ENCODE measurements around the gene GNB1. TPM values are rescaled to one million over a fixed set of nuclear protein-coding genes. Genes with fewer than 3 reads are reported as not detected.
A peak's percentile ranks its signal among the peaks of the same experiment; 100 is the strongest.

Gene GNB1
- polyA plus RNA-seq, 3 donors: 41.9 to 357 (median 111) TPM

GRCh38 chr1:1804301-1804700 lies 86.6 kb downstream of the GNB1 start:
- TF ChIP-seq CTCF (IDR thresholded peaks at IDR 0.05): no peak
- Histone ChIP-seq H3K9me3 (replicated peaks in 1 of 2; ENCODE audit: control insufficient read depth in 1 of 2, insufficient read depth in 1 of 2, low read length in 2 of 2) (no peaks in the 10 kb centered on the region), H2AFZ (ENCODE audit: insufficient read depth, low read depth, low read length, poor library complexity, severe bottlenecking) (no peak overlapping the region), H3K9ac (ENCODE audit: insufficient read depth, low read length, poor library complexity, severe bottlenecking) (no peak overlapping the region), H3K4me3 (replicated peaks in 1 of 3; ENCODE audit: low read depth in 2 of 3, low read length in 3 of 3) (no peak overlapping the region), H4K20me1 (ENCODE audit: insufficient read depth, low read length) (peaks cover 97% of the 10 kb centered on the region), H3K27me3 (ENCODE audit: control insufficient read depth in 2 of 2, insufficient read depth in 2 of 2, low read length in 2 of 2) (no peaks in the 10 kb centered on the region), H3K4me1 (ENCODE audit: control insufficient read depth in 1 of 2, insufficient read depth in 2 of 2, low read length in 2 of 2) (no peaks in the 10 kb centered on the region), H3K27ac (ENCODE audit: low read depth in 1 of 2, low read length in 2 of 2) (peak overlapping the region in 1 of 2 donors; percentile 9), H3K79me2 (ENCODE audit: insufficient read depth, low read length) (peaks cover 93% of the 10 kb centered on the region), H3K36me3 (replicated peaks in 1 of 2; ENCODE audit: control insufficient read depth in 1 of 2, insufficient read depth in 2 of 2, low read length in 2 of 2) (peaks cover 72 to 98% of the 10 kb centered on the region in 2 donors), H3K4me2 (replicated peaks; ENCODE audit: extremely low read depth, low read length, poor library complexity, severe bottlenecking) (no peak overlapping the region)
- intact Hi-C loops (cut with micrococcal nuclease): no loop called here
- Mint-ChIP-seq H3K27me3 (ENCODE audit: low read depth in 3 of 3) (no peaks in the 10 kb centered on the region), H3K4me1 (no peaks in the 10 kb centered on the region), H3K4me3 (no peak overlapping the region), H3K9me3 (no peaks in the 10 kb centered on the region), H3K36me3 (peaks cover 55 to 89% of the 10 kb centered on the region in 2 donors), H3K27ac (peak overlapping the region in 4 of 7 donors; percentile 21 to 48 (median 41))
- WGBS (ENCODE audit: insufficient coverage): 99% methylated on average over 8 of the region's 8 CpGs
- DNase-seq: no peak

GRCh38 chr1:1802871-1803270 lies 88.0 kb downstream of the GNB1 start:
- Histone ChIP-seq H3K4me1 (ENCODE audit: control insufficient read depth in 1 of 2, insufficient read depth in 2 of 2, low read length in 2 of 2) (peaks cover 0 to 6% of the 10 kb centered on the region in 2 donors), H3K4me2 (replicated peaks; ENCODE audit: extremely low read depth, low read length, poor library complexity, severe bottlenecking) (no peak overlapping the region), H3K27me3 (ENCODE audit: control insufficient read depth in 2 of 2, insufficient read depth in 2 of 2, low read length in 2 of 2) (no peaks in the 10 kb centered on the region), H3K27ac (ENCODE audit: low read depth in 1 of 2, low read length in 2 of 2) (peak overlapping the region in 1 of 2 donors; percentile 49), H3K4me3 (replicated peaks in 1 of 3; ENCODE audit: low read depth in 2 of 3, low read length in 3 of 3) (no peak overlapping the region), H3K36me3 (replicated peaks in 1 of 2; ENCODE audit: control insufficient read depth in 1 of 2, insufficient read depth in 2 of 2, low read length in 2 of 2) (peaks cover 74 to 97% of the 10 kb centered on the region in 2 donors), H4K20me1 (ENCODE audit: insufficient read depth, low read length) (peaks cover 97% of the 10 kb centered on the region), H3K9ac (ENCODE audit: insufficient read depth, low read length, poor library complexity, severe bottlenecking) (no peak overlapping the region), H3K9me3 (replicated peaks in 1 of 2; ENCODE audit: control insufficient read depth in 1 of 2, insufficient read depth in 1 of 2, low read length in 2 of 2) (no peaks in the 10 kb centered on the region), H2AFZ (ENCODE audit: insufficient read depth, low read depth, low read length, poor library complexity, severe bottlenecking) (no peak overlapping the region), H3K79me2 (ENCODE audit: insufficient read depth, low read length) (peaks cover 93% of the 10 kb centered on the region)
- DNase-seq: no peak
- no peaks in the 10 kb centered on the region for H3K9me3 Mint-ChIP-seq
- H3K4me3 Mint-ChIP-seq: no peak overlapping the region
- H3K27ac Mint-ChIP-seq: peak overlapping the region in 1 of 7 donors; percentile 48
- WGBS (ENCODE audit: insufficient coverage): no CpG with 5 or more reads among the region's 1 CpG
- H3K27me3 Mint-ChIP-seq (ENCODE audit: low read depth in 3 of 3): no peaks in the 10 kb centered on the region
- H3K36me3 Mint-ChIP-seq: peaks cover 57 to 93% of the 10 kb centered on the region in 2 donors
- peaks cover 4% of the 10 kb centered on the region for H3K4me1 Mint-ChIP-seq
- no peak for TF ChIP-seq CTCF (IDR thresholded peaks at IDR 0.05)
- intact Hi-C loops (cut with micrococcal nuclease): no loop called here
